HG03108 (cell line): ENCODE measurements around the gene ZNF586.
"Not testable (repeated sequence)": the region's sequence is repeated elsewhere in the genome, so short reads cannot be mapped to it uniquely, and the experiment has no call there.

Source experiments
- ATAC-seq: cut with Tn5 transposase; IDR thresholded peaks from one replicate; pipeline ENCODE4 v1.9.1; 2021; ENCODE audit warnings: moderate library complexity; ENCODE audit not compliant: unreplicated experiment

ZNF586 gene

DNA sequence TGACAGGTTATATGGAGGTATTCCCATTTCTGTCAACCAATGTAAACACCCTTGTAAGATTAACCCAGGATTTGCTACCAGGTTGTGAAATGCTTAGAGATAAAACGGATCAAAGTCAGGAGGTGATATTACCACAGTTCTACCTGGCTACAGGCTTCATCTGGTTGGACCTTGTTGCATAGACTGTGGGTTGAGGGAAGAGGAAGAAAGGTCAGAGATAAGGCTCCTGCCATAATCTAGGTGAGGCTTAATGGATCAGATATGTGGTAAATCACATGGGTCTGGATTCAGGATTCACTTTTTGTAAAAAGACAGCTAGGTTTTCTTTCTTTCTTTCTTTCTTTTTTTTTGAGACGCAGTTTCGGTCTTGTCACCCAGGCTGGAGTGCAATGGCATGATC, 52.0 kb downstream of the ZNF586 start:
- ATAC-seq: not testable (repeated sequence)

DNA sequence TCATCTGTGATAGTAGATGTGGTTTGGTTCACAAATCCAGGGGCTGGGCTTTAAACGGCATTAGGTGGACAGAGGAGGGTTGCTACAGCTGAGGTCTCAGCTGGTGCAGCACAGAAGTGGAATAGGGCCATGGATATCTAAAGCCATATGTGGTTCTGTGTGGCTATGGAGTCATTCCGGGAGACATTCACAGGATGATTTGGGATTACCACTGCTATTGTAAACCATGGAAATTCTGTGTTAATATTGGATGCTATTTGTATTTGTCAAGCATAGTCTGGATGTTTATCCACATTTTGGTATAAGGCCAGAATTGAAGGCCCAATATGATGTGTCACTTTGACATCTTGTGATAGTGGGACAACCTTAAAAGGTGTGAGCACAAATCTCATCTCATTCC, 53.7 kb downstream of the ZNF586 start:
- ATAC-seq: not testable (repeated sequence)

DNA sequence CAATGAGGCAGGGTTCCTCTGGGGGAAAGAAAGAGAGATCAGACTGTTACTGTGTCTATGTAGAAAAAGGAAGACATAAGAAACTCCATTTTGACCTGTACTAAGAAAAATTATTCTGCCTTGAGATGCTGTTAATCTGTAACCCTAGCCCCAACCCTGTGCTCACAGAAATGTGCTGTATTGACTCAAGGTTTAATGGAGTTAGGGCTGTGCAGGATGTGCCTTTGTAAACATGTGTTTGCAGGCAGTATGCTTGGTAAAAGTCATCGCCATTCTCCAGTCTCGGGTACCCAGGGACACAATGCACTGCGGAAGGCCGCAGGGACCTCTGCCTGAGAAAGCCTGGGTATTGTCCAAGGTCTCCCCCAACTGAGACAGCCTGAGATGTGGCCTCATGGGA, 54.1 kb downstream of the ZNF586 start:
- ATAC-seq: not testable (repeated sequence)

DNA sequence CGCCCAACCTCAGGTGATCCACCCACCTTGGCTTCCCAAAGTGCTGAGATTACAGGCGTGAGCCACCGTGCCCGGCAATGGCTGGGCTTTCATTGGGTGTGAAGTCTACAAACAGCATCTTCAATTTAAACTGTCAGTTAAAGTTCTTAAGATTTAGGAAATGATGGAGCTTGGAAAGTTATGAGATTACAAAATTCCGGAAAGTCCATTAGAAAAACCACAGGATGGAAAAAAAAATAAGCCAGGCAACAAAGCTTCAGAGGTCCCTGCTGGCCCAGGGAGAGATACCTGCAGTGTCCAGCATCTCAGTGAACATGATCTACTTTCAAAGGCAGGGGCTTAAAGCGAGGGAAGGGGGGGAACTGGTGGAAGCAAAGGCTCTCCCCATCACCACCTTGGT, 56.0 kb downstream of the ZNF586 start:
- no peak for ATAC-seq

DNA sequence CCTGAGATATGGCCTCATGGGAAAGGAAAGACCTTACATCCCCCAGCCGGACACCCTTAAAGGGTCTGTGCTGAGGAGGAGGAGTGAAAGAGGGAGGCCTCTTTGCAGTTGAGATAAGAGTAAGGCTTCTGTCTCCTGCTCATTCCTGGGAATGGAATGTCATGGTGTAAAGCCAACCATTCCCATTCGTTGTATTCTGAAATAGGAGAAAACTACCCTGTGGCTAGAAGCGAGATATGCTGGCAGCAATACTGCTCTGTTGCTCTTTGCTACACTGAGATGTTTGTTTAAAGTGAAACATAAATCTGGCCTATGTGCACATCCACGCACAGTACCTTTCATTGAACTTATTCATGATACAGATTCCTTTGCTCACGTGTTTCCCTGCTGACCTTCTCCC, 59.8 kb downstream of the ZNF586 start:
- ATAC-seq: no peak

DNA sequence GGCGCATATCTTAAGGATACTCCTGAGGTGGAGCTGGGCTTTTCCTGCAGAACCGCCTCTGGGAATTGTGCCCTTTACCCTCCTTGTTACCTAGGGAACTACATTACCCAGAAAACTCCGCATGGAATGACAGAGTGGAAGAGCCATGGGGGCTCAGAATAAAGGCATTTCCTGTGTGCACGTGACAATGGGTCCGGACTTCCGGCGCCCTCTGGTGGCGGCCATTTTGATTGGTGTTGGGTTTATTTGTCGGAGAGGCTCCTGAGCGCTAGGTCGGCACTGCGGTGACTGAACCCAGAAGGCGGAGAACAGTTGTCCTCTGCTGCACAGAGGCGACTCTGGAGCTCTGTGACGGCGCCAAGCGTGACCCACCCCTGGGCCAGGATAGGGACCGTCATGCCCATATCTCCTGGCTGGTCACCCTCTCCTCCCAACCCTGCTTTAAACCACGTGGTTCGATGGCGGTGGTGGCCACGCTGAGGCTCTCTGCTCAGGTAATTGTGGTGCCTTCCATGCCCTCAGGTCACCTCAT, 60.7 kb downstream of the ZNF586 start, which contains the start of gene ZNF587B:
ZNF587B (plus strand) TSS at position 229 of the 532 bp plus-strand sequence; CDS start at position 459, 230 bp downstream.
- no peak for ATAC-seq
